COLO668 (cell line): Measurements from ENCODE around the gene SYMPK.

Source experiments
- DNase-seq: peaks from one replicate; lab custom pipeline; 2025; ENCODE audit not compliant: unreplicated experiment; lab: John Stamatoyannopoulos, UW

SYMPK gene

GRCh38 chr19:45886427-45887199, 23.7 kb upstream of the SYMPK start:
- DNase-seq: peak; percentile 90

GRCh38 chr19:45885556-45886426, 22.8 kb upstream of the SYMPK start, which contains the start of gene IRF2BP1:
TSS of gene IRF2BP1 (minus strand) at chr19:45886141. CDS start at chr19:45885774, 367 bp downstream.
- peak; percentile 93 for DNase-seq

GRCh38 chr19:45884682-45885555, 22.0 kb upstream of the SYMPK start:
- DNase-seq: peak; percentile 67

GRCh38 chr19:45883881-45884681, 21.1 kb upstream of the SYMPK start:
- peak; percentile 46 for DNase-seq

GRCh38 chr19:45883586-45883880, 20.6 kb upstream of the SYMPK start:
- no peak for DNase-seq

- peak; percentile 97 for DNase-seq
Observed at GRCh38 chr19:45882652-45883585, 20.0 kb upstream of the SYMPK start.

- DNase-seq: peak; percentile 90
Observed at GRCh38 chr19:45881909-45882528, 19.1 kb upstream of the SYMPK start.

GRCh38 chr19:45881082-45881908, 18.3 kb upstream of the SYMPK start:
- DNase-seq: peak; percentile 46

GRCh38 chr19:45879971-45880370, 17.0 kb upstream of the SYMPK start:
- no peak for DNase-seq

GRCh38 chr19:45879055-45879454, 16.1 kb upstream of the SYMPK start:
- no peak for DNase-seq

GRCh38 chr19:45878043-45878794, 15.3 kb upstream of the SYMPK start:
- peak; percentile 57 for DNase-seq

GRCh38 chr19:45876411-45877197, 13.7 kb upstream of the SYMPK start:
- DNase-seq: no peak

- DNase-seq: no peak
Observed at GRCh38 chr19:45876161-45876410, 13.1 kb upstream of the SYMPK start.

- DNase-seq: no peak
Observed at GRCh38 chr19:45874620-45874966, 11.6 kb upstream of the SYMPK start.

GRCh38 chr19:45873219-45873772, 10.3 kb upstream of the SYMPK start:
- no peak for DNase-seq

- DNase-seq: no peak
Observed at GRCh38 chr19:45872095-45872919, 9.4 kb upstream of the SYMPK start.
